Suprapubic skin (tissue), 4 donors: ENCODE data around the gene MYO1F. TPM values are rescaled to one million over a fixed set of nuclear protein-coding genes. Genes with fewer than 3 reads are reported as not detected.

ENCODE experiments used
- DNase-seq, 2 donors: peaks; one replicate each; pipeline ENCODE4 v3.0.0-alpha.2; 2019; ENCODE audit warnings: low spot score in 2 of 2
- H3K27ac ChIP-seq: fragments of 200-600 bp; sonication (generic); one replicate; pipeline ENCODE4 v1.5.1; 2019
- H3K27me3 ChIP-seq: fragments of 200-600 bp; sonication (generic); one replicate; pipeline ENCODE4 v1.5.1; 2019
- H3K36me3 ChIP-seq: fragments of 200-600 bp; sonication (generic); one replicate; pipeline ENCODE4 v1.5.1; 2019
- H3K4me1 ChIP-seq: fragments of 200-600 bp; sonication (generic); one replicate; pipeline ENCODE4 v1.5.1; 2019
- H3K4me3 ChIP-seq: fragments of 200-600 bp; sonication (generic); one replicate; pipeline ENCODE4 v1.5.1; 2019; ENCODE audit warnings: mild to moderate bottlenecking
- H3K9me3 ChIP-seq: fragments of 200-600 bp; sonication (generic); one replicate; pipeline ENCODE4 v1.5.1; 2019
- CTCF ChIP-seq, 2 donors: fragments of 200-600 bp in 1 of 2; fragments of 450-650 bp in 1 of 2; sonication (generic) in 1 of 2; IDR thresholded peaks; one replicate each; pipeline ENCODE4 v1.5.1; 2016 to 2019; ENCODE audit warnings: antibody characterized with exemption in 2 of 2, mild to moderate bottlenecking in 1 of 2, moderate library complexity in 1 of 2
- EP300 ChIP-seq: sonication (generic); formaldehyde crosslinking; IDR thresholded peaks from one replicate; pipeline ENCODE4 v1.6.1; 2017; ENCODE audit warnings: antibody characterized with exemption
- POLR2A ChIP-seq, 2 donors: fragments of 450-650 bp; IDR thresholded peaks; one replicate each; pipeline ENCODE4 v1.6.1; 2017; ENCODE audit warnings: antibody characterized with exemption in 2 of 2, mild to moderate bottlenecking in 2 of 2, moderate library complexity in 2 of 2
- POLR2AphosphoS5 ChIP-seq, 3 donors: sonication (generic); formaldehyde crosslinking; IDR thresholded peaks; one replicate each; pipeline ENCODE4 v1.6.1; 2017; ENCODE audit warnings: antibody characterized with exemption in 3 of 3
- WGBS: methylation state at CpG from one replicate; pipeline ENCODE4 v1.1.5; 2018; 5-methylcytosine and 5-hydroxymethylcytosine counted together
- total RNA-seq, 4 donors: library from RNA; depleted of rRNA; stranded (reverse); fragments of >200 nt; gene quantifications; one replicate each; pipeline ENCODE4 v1.1.0, GENCODE V29; 2016

Gene MYO1F
- total RNA-seq, 4 donors from 2014 or later = 3.2 to 14.6 (median 3.3) TPM

GRCh38 chr19:8498295-8498694, 78.9 kb downstream of the MYO1F start:
- Histone ChIP-seq H3K36me3 (no peaks in the 10 kb centered on the region), H3K4me1 (peaks cover 13% of the 10 kb centered on the region), H3K9me3 (no peaks in the 10 kb centered on the region), H3K27me3 (no peaks in the 10 kb centered on the region), H3K4me3 (no peak overlapping the region), H3K27ac (no peak overlapping the region)
- no peak for DNase-seq
- WGBS = 93% methylated on average over 10 of the region's 22 CpGs
- TF ChIP-seq EP300 = no peak
- TF ChIP-seq CTCF (IDR thresholded peaks at IDR 0.05) = no peak
- TF ChIP-seq POLR2A (IDR thresholded peaks at IDR 0.05) = no peak
- TF ChIP-seq POLR2AphosphoS5 (IDR thresholded peaks at IDR 0.05) = no peak

DNA sequence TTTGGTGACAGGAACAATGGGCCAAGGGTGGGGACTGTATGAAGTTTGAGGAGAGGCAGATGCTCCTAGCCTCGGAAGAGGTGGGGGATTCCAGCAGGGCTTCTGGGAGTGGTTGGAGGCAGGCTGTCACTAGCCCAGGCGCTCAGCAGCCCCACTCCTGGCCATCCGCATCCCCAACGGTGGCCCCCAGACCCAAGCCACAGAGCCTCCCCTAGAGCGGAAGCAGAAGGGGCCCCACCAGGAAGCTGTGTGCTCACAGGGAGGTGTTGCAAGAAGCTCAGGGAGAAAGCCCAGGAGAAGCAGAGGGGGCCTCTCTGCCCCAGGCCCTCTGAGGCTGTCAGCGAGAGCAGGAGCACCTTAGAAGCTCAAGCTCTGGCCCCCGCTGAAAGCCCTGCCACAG, 83.1 kb downstream of the MYO1F start:
- H3K4me1 ChIP-seq = peaks cover 30% of the 10 kb centered on the region
- DNase-seq = no peak
- no peak overlapping the region for H3K27ac ChIP-seq
- peaks cover 2% of the 10 kb centered on the region for H3K36me3 ChIP-seq
- 35% methylated on average over 7 of the region's 7 CpGs for WGBS
- no peak for TF ChIP-seq POLR2A (IDR thresholded peaks at IDR 0.05)
- no peak for TF ChIP-seq EP300
- no peak for TF ChIP-seq CTCF (IDR thresholded peaks at IDR 0.05)
- TF ChIP-seq POLR2AphosphoS5 (IDR thresholded peaks at IDR 0.05) = no peak
- H3K27me3 ChIP-seq = no peaks in the 10 kb centered on the region
- H3K4me3 ChIP-seq = no peak overlapping the region
- H3K9me3 ChIP-seq = no peaks in the 10 kb centered on the region

- peaks cover 41% of the 10 kb centered on the region for H3K4me1 ChIP-seq
- WGBS = 88% methylated on average over 6 of the region's 6 CpGs
Observed at GRCh38 chr19:8491574-8491973, 85.7 kb downstream of the MYO1F start.

DNA sequence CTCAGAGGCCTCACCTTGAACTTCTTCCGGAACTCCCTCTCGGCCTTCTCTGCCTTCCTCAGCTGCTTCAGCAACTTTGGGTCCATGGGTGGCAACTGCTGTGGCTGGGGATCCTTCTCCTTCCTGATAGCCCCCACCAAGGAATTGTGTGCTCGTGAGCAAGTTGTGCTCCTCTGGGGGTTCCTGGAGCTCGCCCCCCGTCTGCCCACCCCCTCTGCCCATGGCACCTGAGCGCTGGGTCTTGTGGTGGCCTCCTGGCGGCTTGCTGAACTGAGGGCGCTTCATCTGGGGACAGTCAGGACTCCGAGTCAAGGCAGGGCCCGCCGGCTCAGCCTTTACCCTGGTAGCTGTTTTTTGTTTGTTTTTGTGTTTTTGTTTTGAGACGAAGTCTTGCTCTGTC, 86.4 kb downstream of the MYO1F start:
- no peak for DNase-seq
- Histone ChIP-seq H3K4me1 (peaks cover 40% of the 10 kb centered on the region), H3K27ac (no peak overlapping the region), H3K36me3 (peaks cover 33% of the 10 kb centered on the region), H3K27me3 (no peaks in the 10 kb centered on the region), H3K9me3 (no peaks in the 10 kb centered on the region), H3K4me3 (no peak overlapping the region)
- WGBS = 91% methylated on average over 12 of the region's 12 CpGs
- TF ChIP-seq POLR2A (IDR thresholded peaks at IDR 0.05) (no peak), EP300 (no peak), POLR2AphosphoS5 (IDR thresholded peaks at IDR 0.05) (no peak), CTCF (IDR thresholded peaks at IDR 0.05) (no peak)

More at GRCh38 chr19:8491574-8491973, 85.7 kb downstream of the MYO1F start:
- H3K27ac ChIP-seq = no peak overlapping the region
- no peaks in the 10 kb centered on the region for H3K9me3 ChIP-seq
- no peak overlapping the region for H3K4me3 ChIP-seq
- H3K36me3 ChIP-seq = peaks cover 26% of the 10 kb centered on the region
- no peaks in the 10 kb centered on the region for H3K27me3 ChIP-seq
- no peak for TF ChIP-seq POLR2AphosphoS5 (IDR thresholded peaks at IDR 0.05)
- no peak for TF ChIP-seq POLR2A (IDR thresholded peaks at IDR 0.05)
- no peak for TF ChIP-seq EP300
- TF ChIP-seq CTCF (IDR thresholded peaks at IDR 0.05) = no peak
- no peak for DNase-seq

DNA sequence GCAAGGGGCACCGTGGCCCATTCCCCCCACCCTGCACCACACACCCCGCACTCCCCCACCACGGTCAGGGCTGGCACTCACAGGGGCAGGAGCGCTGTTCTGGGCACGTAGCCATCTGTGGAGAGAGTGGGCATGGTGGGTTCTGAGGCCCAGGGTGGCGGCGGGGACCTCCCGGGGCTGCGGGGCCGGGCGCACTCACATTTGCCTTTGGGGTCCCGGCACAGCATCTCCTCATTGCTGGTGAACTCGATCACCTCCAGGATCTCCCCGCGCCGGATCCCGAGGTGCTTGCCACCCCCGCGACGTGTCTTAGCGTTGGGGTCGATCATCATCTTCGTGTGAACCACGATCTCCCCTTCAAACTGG, 86.9 kb downstream of the MYO1F start:
- Histone ChIP-seq H3K27me3 (no peaks in the 10 kb centered on the region), H3K4me3 (peak overlapping the region; percentile 30), H3K27ac (peak overlapping the region; percentile 66), H3K36me3 (peaks cover 38% of the 10 kb centered on the region), H3K4me1 (peaks cover 39% of the 10 kb centered on the region), H3K9me3 (no peaks in the 10 kb centered on the region)
- TF ChIP-seq POLR2A (IDR thresholded peaks at IDR 0.05) = no peak
- no peak for TF ChIP-seq CTCF (IDR thresholded peaks at IDR 0.05)
- TF ChIP-seq EP300 = no peak
- no peak for TF ChIP-seq POLR2AphosphoS5 (IDR thresholded peaks at IDR 0.05)
- DNase-seq = no peak
- WGBS = 76% methylated on average over 7 of the region's 24 CpGs
